GM08714 (cell line): Measurements from ENCODE around the gene ERC1.

Source experiments
- H3K4me3 ChIP-seq: fragments of 200-500 bp; sonication (Bioruptor generic); 2 replicates; pipeline ENCODE4 v1.5.1; 2014; ENCODE audit warnings: mild to moderate bottlenecking, low read length, inconsistent platforms
- ZNF274 ChIP-seq: IDR thresholded peaks from 2 replicates; pipeline ENCODE4 v1.6.1; 2012; ENCODE audit warnings: mild to moderate bottlenecking, low read depth, low read length

Gene ERC1

GRCh38 chr12:1102115-1102514 is 111.1 kb downstream of the ERC1 start:
- no peak for TF ChIP-seq ZNF274
- H3K4me3 ChIP-seq: no peak overlapping the region

GRCh38 chr12:1102791-1103450 is 111.9 kb downstream of the ERC1 start:
- no peak for TF ChIP-seq ZNF274
- H3K4me3 ChIP-seq: no peak overlapping the region

GRCh38 chr12:1103632-1104031 is 112.6 kb downstream of the ERC1 start:
- no peak overlapping the region for H3K4me3 ChIP-seq
- no peak for TF ChIP-seq ZNF274

GRCh38 chr12:1104088-1104800 is 113.2 kb downstream of the ERC1 start:
- no peak overlapping the region for H3K4me3 ChIP-seq

GRCh38 chr12:1107669-1108068 is 116.6 kb downstream of the ERC1 start:
- no peak overlapping the region for H3K4me3 ChIP-seq
- no peak for TF ChIP-seq ZNF274

More at GRCh38 chr12:1104088-1104800, 113.2 kb downstream of the ERC1 start:
- TF ChIP-seq ZNF274: no peak

GRCh38 chr12:1108276-1108675 is 117.3 kb downstream of the ERC1 start:
- no peak overlapping the region for H3K4me3 ChIP-seq
- TF ChIP-seq ZNF274: no peak

GRCh38 chr12:1115484-1116231 is 124.6 kb downstream of the ERC1 start:
- TF ChIP-seq ZNF274: no peak
- H3K4me3 ChIP-seq: peak overlapping the region; percentile 39; the same call in 1 of the 2 replicates

GRCh38 chr12:1117371-1117770 is 126.3 kb downstream of the ERC1 start:
- TF ChIP-seq ZNF274: no peak
- H3K4me3 ChIP-seq: no peak overlapping the region

GRCh38 chr12:1117970-1118563 is 127.0 kb downstream of the ERC1 start:
- H3K4me3 ChIP-seq: no peak overlapping the region
- TF ChIP-seq ZNF274: no peak

GRCh38 chr12:1122786-1123185 is 131.8 kb downstream of the ERC1 start:
- no peak overlapping the region for H3K4me3 ChIP-seq
- TF ChIP-seq ZNF274: no peak

- no peak for TF ChIP-seq ZNF274
- H3K4me3 ChIP-seq: no peak overlapping the region
Measured at GRCh38 chr12:1126091-1126490, 135.1 kb downstream of the ERC1 start.

- no peak overlapping the region for H3K4me3 ChIP-seq
- TF ChIP-seq ZNF274: no peak
Measured at GRCh38 chr12:1127021-1127420, 136.0 kb downstream of the ERC1 start.

GRCh38 chr12:1130164-1130563 is 139.1 kb downstream of the ERC1 start:
- no peak overlapping the region for H3K4me3 ChIP-seq
- no peak for TF ChIP-seq ZNF274

- no peak for TF ChIP-seq ZNF274
Measured at GRCh38 chr12:1130571-1130970, 139.5 kb downstream of the ERC1 start.

GRCh38 chr12:1131811-1132224 is 140.8 kb downstream of the ERC1 start:
- H3K4me3 ChIP-seq: no peak overlapping the region
- TF ChIP-seq ZNF274: no peak

More at GRCh38 chr12:1130571-1130970, 139.5 kb downstream of the ERC1 start:
- H3K4me3 ChIP-seq: no peak overlapping the region
